ENCODE measurements around the gene XRCC3.
A peak's percentile ranks its signal among the peaks of the same experiment; 100 is the strongest.

The XRCC3 gene

GRCh38 chr14:103738701-103739451, 23.6 kb upstream of the XRCC3 start:
- no peak for DNase-seq (ENCODE audit: low read depth in 2 of 2)

GRCh38 chr14:103738166-103738565, 22.9 kb upstream of the XRCC3 start:
- peak in 1 of 2 experiments; percentile 36 for DNase-seq (ENCODE audit: low read depth in 2 of 2)

- no peak for DNase-seq (ENCODE audit: low read depth in 2 of 2)
These were observed 22.3 kb upstream of the XRCC3 start for GRCh38 chr14:103737432-103738045.

GRCh38 chr14:103736546-103737431, 21.5 kb upstream of the XRCC3 start:
- no peak for DNase-seq (ENCODE audit: low read depth in 2 of 2)

- no peak for DNase-seq (ENCODE audit: low read depth in 2 of 2)
These were observed 20.7 kb upstream of the XRCC3 start for GRCh38 chr14:103735815-103736545.

GRCh38 chr14:103735439-103735814, 20.2 kb upstream of the XRCC3 start:
- DNase-seq (ENCODE audit: low read depth in 2 of 2): no peak

- no peak for DNase-seq (ENCODE audit: low read depth in 2 of 2)
These were observed 19.8 kb upstream of the XRCC3 start for GRCh38 chr14:103735022-103735421.

- no peak for DNase-seq (ENCODE audit: low read depth in 2 of 2)
These were observed 19.0 kb upstream of the XRCC3 start for GRCh38 chr14:103734081-103734888.

GRCh38 chr14:103733651-103734050, 18.4 kb upstream of the XRCC3 start:
- no peak for DNase-seq (ENCODE audit: low read depth in 2 of 2)

- no peak for DNase-seq (ENCODE audit: low read depth in 2 of 2)
These were observed 17.8 kb upstream of the XRCC3 start for GRCh38 chr14:103732868-103733620.

- no peak for DNase-seq (ENCODE audit: low read depth in 2 of 2)
These were observed 16.9 kb upstream of the XRCC3 start for GRCh38 chr14:103731916-103732867.

- no peak for DNase-seq (ENCODE audit: low read depth in 2 of 2)
These were observed 16.2 kb upstream of the XRCC3 start for GRCh38 chr14:103731481-103731880.

- no peak for DNase-seq (ENCODE audit: low read depth in 2 of 2)
These were observed 15.3 kb upstream of the XRCC3 start for GRCh38 chr14:103730490-103731035.

- no peak for DNase-seq (ENCODE audit: low read depth in 2 of 2)
These were observed 14.5 kb upstream of the XRCC3 start for GRCh38 chr14:103729496-103730448.

- no peak for DNase-seq (ENCODE audit: low read depth in 2 of 2)
These were observed 13.5 kb upstream of the XRCC3 start for GRCh38 chr14:103728721-103729120.

GRCh38 chr14:103728141-103728540, 12.9 kb upstream of the XRCC3 start:
- no peak for DNase-seq (ENCODE audit: low read depth in 2 of 2)

GRCh38 chr14:103727313-103727980, 12.2 kb upstream of the XRCC3 start:
- no peak for DNase-seq (ENCODE audit: low read depth in 2 of 2)

Measured in fibroblast of skin of left biceps (primary cell).